Measurements from ENCODE around the gene ETNK1.

DNA sequence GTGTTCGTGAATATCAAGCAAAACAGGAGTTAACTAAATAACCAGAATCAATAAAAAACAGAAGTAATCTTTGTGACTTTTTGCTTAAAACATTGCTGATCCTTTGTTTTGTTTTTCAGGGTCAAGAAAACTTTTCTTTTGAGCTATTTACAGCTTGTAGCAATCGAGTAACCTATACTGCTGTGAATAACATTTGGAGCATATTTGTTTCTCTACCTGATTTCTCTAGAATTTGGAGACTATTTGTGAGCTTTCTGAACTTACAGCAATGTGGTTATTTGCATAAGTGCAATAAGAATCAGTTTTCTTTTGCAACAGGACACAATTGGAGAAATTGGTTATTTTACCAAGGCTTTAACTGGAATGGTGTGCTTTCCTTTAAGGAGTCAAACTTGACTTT, 7.3 kb upstream of the ETNK1 start:
- TF ChIP-seq, protein P1, sequence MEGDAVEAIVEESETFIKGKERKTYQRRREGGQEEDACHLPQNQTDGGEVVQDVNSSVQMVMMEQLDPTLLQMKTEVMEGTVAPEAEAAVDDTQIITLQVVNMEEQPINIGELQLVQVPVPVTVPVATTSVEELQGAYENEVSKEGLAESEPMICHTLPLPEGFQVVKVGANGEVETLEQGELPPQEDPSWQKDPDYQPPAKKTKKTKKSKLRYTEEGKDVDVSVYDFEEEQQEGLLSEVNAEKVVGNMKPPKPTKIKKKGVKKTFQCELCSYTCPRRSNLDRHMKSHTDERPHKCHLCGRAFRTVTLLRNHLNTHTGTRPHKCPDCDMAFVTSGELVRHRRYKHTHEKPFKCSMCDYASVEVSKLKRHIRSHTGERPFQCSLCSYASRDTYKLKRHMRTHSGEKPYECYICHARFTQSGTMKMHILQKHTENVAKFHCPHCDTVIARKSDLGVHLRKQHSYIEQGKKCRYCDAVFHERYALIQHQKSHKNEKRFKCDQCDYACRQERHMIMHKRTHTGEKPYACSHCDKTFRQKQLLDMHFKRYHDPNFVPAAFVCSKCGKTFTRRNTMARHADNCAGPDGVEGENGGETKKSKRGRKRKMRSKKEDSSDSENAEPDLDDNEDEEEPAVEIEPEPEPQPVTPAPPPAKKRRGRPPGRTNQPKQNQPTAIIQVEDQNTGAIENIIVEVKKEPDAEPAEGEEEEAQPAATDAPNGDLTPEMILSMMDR (IDR thresholded peaks at IDR 0.05; ENCODE audit: poor library complexity) = no peak
- no peak for TF ChIP-seq EZH2 (IDR thresholded peaks at IDR 0.05; ENCODE audit: borderline replicate concordance)
